Panc1 (cell line): ENCODE measurements around the gene CHST5. TPM values are rescaled to one million over a fixed set of nuclear protein-coding genes. Genes with fewer than 3 reads are reported as not detected.

Source experiments
- ATAC-seq: fragments of 200-7000 bp; cut with Tn5 transposase; 2 replicates; pipeline ENCODE4 v1.9.1; 2020; ENCODE audit warnings: mild to moderate bottlenecking, moderate library complexity
- BruUV-seq: library from RNA; stranded (reverse); fragments of 400-500 nt; replicated peaks from 2 replicates; lab custom pipeline; 2021; lab: Mats Ljungman, UMichigan
- CTCF ChIA-PET: fragments of 300-600 bp; sonication (Branson Sonifier 250); formaldehyde crosslinking; loops from one replicate; lab custom pipeline; 2022; ENCODE audit warnings: antibody characterized with exemption; lab: Charles Lee
- POLR2A ChIA-PET: fragments of 300-600 bp; sonication (Branson Sonifier 250); formaldehyde crosslinking; loops from one replicate; lab custom pipeline; 2022; ENCODE audit warnings: antibody characterized with exemption; lab: Charles Lee
- DNase-seq: peaks from one replicate; pipeline ENCODE4 v3.0.0-alpha.2; 2010; ENCODE audit warnings: low read depth, low spot score
- H3K27ac ChIP-seq: 2 replicates; pipeline ENCODE4 v1.5.1; 2011; ENCODE audit warnings: mild to moderate bottlenecking, low read length, inconsistent platforms
- H3K27me3 ChIP-seq: fragments of 200-500 bp; sonication (Bioruptor generic); 2 replicates; pipeline ENCODE4 v1.6.0; 2014; ENCODE audit warnings: low read length, inconsistent platforms; ENCODE audit not compliant: control insufficient read depth, insufficient read depth
- H3K36me3 ChIP-seq: fragments of 200-500 bp; sonication (Bioruptor generic); 2 replicates; pipeline ENCODE4 v1.5.1; 2014; ENCODE audit warnings: inconsistent platforms, mild to moderate bottlenecking, low read length, moderate library complexity; ENCODE audit not compliant: control insufficient read depth, insufficient read depth
- H3K4me1 ChIP-seq: 2 replicates; pipeline ENCODE4 v1.5.1; 2011; ENCODE audit warnings: inconsistent platforms, mild to moderate bottlenecking, low read length, moderate library complexity; ENCODE audit not compliant: control insufficient read depth, insufficient read depth
- H3K4me3 ChIP-seq, 2 experiments: 2 replicates each; pipeline ENCODE4 v1.5.1; 2011 to 2012; ENCODE audit warnings: low read depth in 2 of 2, low read length in 2 of 2, mild to moderate bottlenecking in 2 of 2, inconsistent platforms in 1 of 2, moderate library complexity in 1 of 2
- H3K9me3 ChIP-seq: fragments of 200-500 bp; sonication (Bioruptor generic); 2 replicates; pipeline ENCODE4 v1.5.1; 2014; ENCODE audit warnings: low read depth, mild to moderate bottlenecking, inconsistent platforms, low read length, moderate library complexity; ENCODE audit not compliant: control insufficient read depth, insufficient read depth
- POLR2AphosphoS5 ChIP-seq: IDR thresholded peaks from 2 replicates; pipeline ENCODE4 v1.6.1; 2012; ENCODE audit warnings: mild to moderate bottlenecking, low read depth, low read length, moderate library complexity
- SIN3A ChIP-seq: IDR thresholded peaks from 2 replicates; pipeline ENCODE4 v1.6.1; 2012; ENCODE audit warnings: low read depth, mild to moderate bottlenecking, low read length, moderate library complexity, borderline replicate concordance; ENCODE audit not compliant: insufficient read depth
- TCF7L2 ChIP-seq: IDR thresholded peaks from 2 replicates; pipeline ENCODE4 v1.6.1; 2011; ENCODE audit warnings: mild to moderate bottlenecking, low read depth, low read length, inconsistent platforms
- in situ Hi-C: cut with HindIII; loops from 2 replicates; pipeline ENCODE4 v1.10.0; 2016; ENCODE audit warnings: low sequenced_read_pairs, low pct_unique_long_range_greater_than_20kb
- intact Hi-C: fragments of 100-400 bp; cut with micrococcal nuclease; formaldehyde crosslinking; loops from one replicate; pipeline ENCODE4 v1.10.0; 2022; ENCODE audit not compliant: unreplicated experiment
- total RNA-seq: library from RNA; stranded (reverse); gene quantifications from one replicate; pipeline ENCODE4 v1.2.1, GENCODE V29; 2021; ENCODE audit not compliant: unreplicated experiment
- TF ChIP-seq, protein P1 (sequence below): fragments of 450-650 bp; IDR thresholded peaks from 2 replicates; pipeline ENCODE4 v1.5.1; 2017; ENCODE audit warnings: mild to moderate bottlenecking
- TF ChIP-seq, protein P2 (sequence below), 2 experiments: IDR thresholded peaks; 2 replicates each; pipeline ENCODE4 v1.6.1; 2011 to 2012; ENCODE audit warnings: low read depth in 2 of 2, control low read depth in 1 of 2, low read length in 1 of 2, mild to moderate bottlenecking in 1 of 2, moderate library complexity in 1 of 2; ENCODE audit not compliant: insufficient read depth in 1 of 2

The CHST5 gene
- total RNA-seq, 1 experiment from 2014 or later = 0.15 TPM

- TF ChIP-seq POLR2AphosphoS5 (no peak), TCF7L2 (no peak)
- TF ChIP-seq, protein P1, sequence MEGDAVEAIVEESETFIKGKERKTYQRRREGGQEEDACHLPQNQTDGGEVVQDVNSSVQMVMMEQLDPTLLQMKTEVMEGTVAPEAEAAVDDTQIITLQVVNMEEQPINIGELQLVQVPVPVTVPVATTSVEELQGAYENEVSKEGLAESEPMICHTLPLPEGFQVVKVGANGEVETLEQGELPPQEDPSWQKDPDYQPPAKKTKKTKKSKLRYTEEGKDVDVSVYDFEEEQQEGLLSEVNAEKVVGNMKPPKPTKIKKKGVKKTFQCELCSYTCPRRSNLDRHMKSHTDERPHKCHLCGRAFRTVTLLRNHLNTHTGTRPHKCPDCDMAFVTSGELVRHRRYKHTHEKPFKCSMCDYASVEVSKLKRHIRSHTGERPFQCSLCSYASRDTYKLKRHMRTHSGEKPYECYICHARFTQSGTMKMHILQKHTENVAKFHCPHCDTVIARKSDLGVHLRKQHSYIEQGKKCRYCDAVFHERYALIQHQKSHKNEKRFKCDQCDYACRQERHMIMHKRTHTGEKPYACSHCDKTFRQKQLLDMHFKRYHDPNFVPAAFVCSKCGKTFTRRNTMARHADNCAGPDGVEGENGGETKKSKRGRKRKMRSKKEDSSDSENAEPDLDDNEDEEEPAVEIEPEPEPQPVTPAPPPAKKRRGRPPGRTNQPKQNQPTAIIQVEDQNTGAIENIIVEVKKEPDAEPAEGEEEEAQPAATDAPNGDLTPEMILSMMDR = no peak
- Histone ChIP-seq H3K9me3 (no peaks in the 10 kb centered on the region), H3K36me3 (no peaks in the 10 kb centered on the region), H3K27ac (no peak overlapping the region), H3K27me3 (no peaks in the 10 kb centered on the region), H3K4me1 (0 out of 2 replicates have a peak, but pooled peaks cover 1% of the 10 kb centered on the region), H3K4me3 (no peak overlapping the region)
- CTCF ChIA-PET = interaction anchor here (0.5 kb wide), 1 partner anchor 31 kb away, joined by 8 read pairs; no protein-coding TSS in a partner anchor
- no peak for ATAC-seq
- POLR2A ChIA-PET = no interaction called here
- no peak for DNase-seq
- intact Hi-C loops (no loop called here), in situ Hi-C loops (no loop called here)
- BruUV-seq = no TSS peak
These were observed 49.1 kb downstream of the CHST5 start for GRCh38 chr16:75486676-75487313.

- no peaks in the 10 kb centered on the region for H3K27me3 ChIP-seq
- H3K9me3 ChIP-seq = no peaks in the 10 kb centered on the region
- TF ChIP-seq, protein P2, sequence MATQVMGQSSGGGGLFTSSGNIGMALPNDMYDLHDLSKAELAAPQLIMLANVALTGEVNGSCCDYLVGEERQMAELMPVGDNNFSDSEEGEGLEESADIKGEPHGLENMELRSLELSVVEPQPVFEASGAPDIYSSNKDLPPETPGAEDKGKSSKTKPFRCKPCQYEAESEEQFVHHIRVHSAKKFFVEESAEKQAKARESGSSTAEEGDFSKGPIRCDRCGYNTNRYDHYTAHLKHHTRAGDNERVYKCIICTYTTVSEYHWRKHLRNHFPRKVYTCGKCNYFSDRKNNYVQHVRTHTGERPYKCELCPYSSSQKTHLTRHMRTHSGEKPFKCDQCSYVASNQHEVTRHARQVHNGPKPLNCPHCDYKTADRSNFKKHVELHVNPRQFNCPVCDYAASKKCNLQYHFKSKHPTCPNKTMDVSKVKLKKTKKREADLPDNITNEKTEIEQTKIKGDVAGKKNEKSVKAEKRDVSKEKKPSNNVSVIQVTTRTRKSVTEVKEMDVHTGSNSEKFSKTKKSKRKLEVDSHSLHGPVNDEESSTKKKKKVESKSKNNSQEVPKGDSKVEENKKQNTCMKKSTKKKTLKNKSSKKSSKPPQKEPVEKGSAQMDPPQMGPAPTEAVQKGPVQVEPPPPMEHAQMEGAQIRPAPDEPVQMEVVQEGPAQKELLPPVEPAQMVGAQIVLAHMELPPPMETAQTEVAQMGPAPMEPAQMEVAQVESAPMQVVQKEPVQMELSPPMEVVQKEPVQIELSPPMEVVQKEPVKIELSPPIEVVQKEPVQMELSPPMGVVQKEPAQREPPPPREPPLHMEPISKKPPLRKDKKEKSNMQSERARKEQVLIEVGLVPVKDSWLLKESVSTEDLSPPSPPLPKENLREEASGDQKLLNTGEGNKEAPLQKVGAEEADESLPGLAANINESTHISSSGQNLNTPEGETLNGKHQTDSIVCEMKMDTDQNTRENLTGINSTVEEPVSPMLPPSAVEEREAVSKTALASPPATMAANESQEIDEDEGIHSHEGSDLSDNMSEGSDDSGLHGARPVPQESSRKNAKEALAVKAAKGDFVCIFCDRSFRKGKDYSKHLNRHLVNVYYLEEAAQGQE (IDR thresholded peaks at IDR 0.05; ENCODE audit: insufficient read depth in 1 of 2, low read depth in 2 of 2, low read length in 1 of 2) = no peak
- TF ChIP-seq SIN3A (no peak), POLR2AphosphoS5 (no peak), TCF7L2 (no peak)
- TF ChIP-seq, protein P1 = no peak
- no peak for DNase-seq
- ATAC-seq = no peak
- CTCF ChIA-PET = no interaction called here
- no peaks in the 10 kb centered on the region for H3K4me1 ChIP-seq
- no peaks in the 10 kb centered on the region for H3K36me3 ChIP-seq
- in situ Hi-C loops = no loop called here
- POLR2A ChIA-PET = no interaction called here
- intact Hi-C loops = no loop called here
- H3K4me3 ChIP-seq = no peak overlapping the region
- BruUV-seq = no TSS peak
- no peak overlapping the region for H3K27ac ChIP-seq
These were observed 49.8 kb downstream of the CHST5 start for GRCh38 chr16:75486014-75486675.
